ENCODE results near the gene DNAJC22. TPM values are rescaled to one million over a fixed set of nuclear protein-coding genes. Genes with fewer than 3 reads are reported as not detected.
A peak's percentile ranks its signal among the peaks of the same experiment; 100 is the strongest.

DNAJC22 gene
- total and polyA plus RNA-seq, 9 of the 15 experiments (the other 6 are each of a cell fraction or from before 2014, with no cell fraction given), result 0.10 to 1.2 (median 0.47) TPM

- TF ChIP-seq ZBTB40 (IDR thresholded peaks at IDR 0.05), result peak; percentile 54; the same call in 1 of the 2 replicates
- TF ChIP-seq ZBTB40 (CRISPR knock-in tag; IDR thresholded peaks at IDR 0.05), result no peak
- TF ChIP-seq ZNF583 (CRISPR knock-in tag; IDR thresholded peaks at IDR 0.05), result no peak
- no peak for TF ChIP-seq ZFP36 (IDR thresholded peaks at IDR 0.05; ENCODE audit: low read depth, low read length, partially characterized antibody)
- TF ChIP-seq SIN3B (IDR thresholded peaks at IDR 0.05; ENCODE audit: low read depth), result 0 out of 2 replicates have a peak, but pooled peaks have one; percentile 13
- TF ChIP-seq POLR2AphosphoS2 (IDR thresholded peaks at IDR 0.05; ENCODE audit: low read length), result no peak
- TF ChIP-seq SETDB1 (IDR thresholded peaks at IDR 0.05; ENCODE audit: low read length), result no peak
- TF ChIP-seq TRIM28 (IDR thresholded peaks at IDR 0.05), result no peak
- TF ChIP-seq CBX2 (IDR thresholded peaks at IDR 0.05; ENCODE audit: insufficient read depth, low read length, poor library complexity, severe bottlenecking), result no peak
- no peak for TF ChIP-seq JUND (IDR thresholded peaks at IDR 0.05; ENCODE audit: borderline replicate concordance, low read depth, low read length)
- TF ChIP-seq JUND (tag; IDR thresholded peaks at IDR 0.05; ENCODE audit: borderline replicate concordance, low read depth, low read length), result no peak
- no peak for TF ChIP-seq TAL1 (IDR thresholded peaks at IDR 0.05)
- peak; percentile 77; the same call in 1 of the 2 replicates for TF ChIP-seq ZNF197 (CRISPR knock-in tag; IDR thresholded peaks at IDR 0.05; ENCODE audit: low read depth)
- TF ChIP-seq ZNF232 (CRISPR knock-in tag; IDR thresholded peaks at IDR 0.05), result no peak
- no peak for TF ChIP-seq ZNF23 (CRISPR knock-in tag; IDR thresholded peaks at IDR 0.05)
- no peak; the same call in 1 of the 2 replicates for TF ChIP-seq GTF2F1 (IDR thresholded peaks at IDR 0.05; ENCODE audit: low read depth, low read length)
- no peak for TF ChIP-seq ZNF140 (CRISPR knock-in tag; IDR thresholded peaks at IDR 0.05)
- peak; percentile 43 for TF ChIP-seq TAF9B (IDR thresholded peaks at IDR 0.05; ENCODE audit: partially characterized antibody)
- no peak for TF ChIP-seq SAFB2 (IDR thresholded peaks at IDR 0.05; ENCODE audit: borderline replicate concordance, low read depth, low read length, severe bottlenecking)
- no peak; the same call in 1 of the 2 replicates for TF ChIP-seq SPI1 (IDR thresholded peaks at IDR 0.05; ENCODE audit: borderline replicate concordance, low read depth, low read length)
- peak; percentile 71; the same call in 1 of the 2 replicates for TF ChIP-seq DMBX1 (CRISPR knock-in tag; IDR thresholded peaks at IDR 0.05; ENCODE audit: borderline replicate concordance)
These were observed 20.1 kb downstream of the DNAJC22 start (continued) for GRCh38 chr12:49366652-49367380.
